NCI-H187 (cell line): ENCODE results near the gene P4HA2.

Experiments used
- DNase-seq, 2 experiments: peaks; one replicate each; lab custom pipeline; 2025; lab: John Stamatoyannopoulos, UW

Gene P4HA2

GRCh38 chr5:132250547-132250946 lies 22.9 kb upstream of the P4HA2 start:
- DNase-seq = no peak

- no peak for DNase-seq
Measured at GRCh38 chr5:132246806-132247205, 19.2 kb upstream of the P4HA2 start.

GRCh38 chr5:132245593-132245992 lies 17.9 kb upstream of the P4HA2 start:
- DNase-seq = no peak

GRCh38 chr5:132243366-132243977 lies 15.8 kb upstream of the P4HA2 start:
- DNase-seq = no peak

- DNase-seq = no peak
Measured at GRCh38 chr5:132239776-132240175, 12.1 kb upstream of the P4HA2 start.

- DNase-seq = no peak
Measured at GRCh38 chr5:132238901-132239500, 11.3 kb upstream of the P4HA2 start.

GRCh38 chr5:132238169-132238744 lies 10.6 kb upstream of the P4HA2 start:
- peak in 1 of 2 experiments; percentile 15 for DNase-seq

GRCh38 chr5:132237670-132238069 lies 10.0 kb upstream of the P4HA2 start:
- DNase-seq = no peak

- no peak for DNase-seq
Measured at GRCh38 chr5:132237141-132237540, 9.5 kb upstream of the P4HA2 start.

- DNase-seq = no peak
Measured at GRCh38 chr5:132235340-132235739, 7.7 kb upstream of the P4HA2 start.

GRCh38 chr5:132234684-132235062 lies 7.0 kb upstream of the P4HA2 start:
- no peak for DNase-seq

- DNase-seq = no peak
Measured at GRCh38 chr5:132233811-132234683, 6.4 kb upstream of the P4HA2 start.

GRCh38 chr5:132233081-132233480 lies 5.4 kb upstream of the P4HA2 start:
- no peak for DNase-seq

GRCh38 chr5:132232465-132232864 lies 4.8 kb upstream of the P4HA2 start:
- no peak for DNase-seq

- DNase-seq = no peak
Measured at GRCh38 chr5:132230871-132231270, 3.2 kb upstream of the P4HA2 start.

- no peak for DNase-seq
Measured at GRCh38 chr5:132229236-132229635, 1.6 kb upstream of the P4HA2 start.

- DNase-seq = no peak
Measured at GRCh38 chr5:132228241-132229035, 785 bp upstream of the P4HA2 start.

- no peak for DNase-seq
Measured at GRCh38 chr5:132227235-132227484, 493 bp downstream of the P4HA2 start.

GRCh38 chr5:132226516-132227234 lies 978 bp downstream of the P4HA2 start:
- DNase-seq = no peak

- peak; percentile 45 to 62 for DNase-seq
Measured at GRCh38 chr5:132225165-132226032, 2.3 kb downstream of the P4HA2 start.

GRCh38 chr5:132224716-132225115 lies 2.9 kb downstream of the P4HA2 start:
- DNase-seq = no peak
